Measurements from ENCODE around the gene IQGAP1.
"Not testable (repeated sequence)": the region's sequence is repeated elsewhere in the genome, so short reads cannot be mapped to it uniquely, and the experiment has no call there.

The IQGAP1 gene, protein sequence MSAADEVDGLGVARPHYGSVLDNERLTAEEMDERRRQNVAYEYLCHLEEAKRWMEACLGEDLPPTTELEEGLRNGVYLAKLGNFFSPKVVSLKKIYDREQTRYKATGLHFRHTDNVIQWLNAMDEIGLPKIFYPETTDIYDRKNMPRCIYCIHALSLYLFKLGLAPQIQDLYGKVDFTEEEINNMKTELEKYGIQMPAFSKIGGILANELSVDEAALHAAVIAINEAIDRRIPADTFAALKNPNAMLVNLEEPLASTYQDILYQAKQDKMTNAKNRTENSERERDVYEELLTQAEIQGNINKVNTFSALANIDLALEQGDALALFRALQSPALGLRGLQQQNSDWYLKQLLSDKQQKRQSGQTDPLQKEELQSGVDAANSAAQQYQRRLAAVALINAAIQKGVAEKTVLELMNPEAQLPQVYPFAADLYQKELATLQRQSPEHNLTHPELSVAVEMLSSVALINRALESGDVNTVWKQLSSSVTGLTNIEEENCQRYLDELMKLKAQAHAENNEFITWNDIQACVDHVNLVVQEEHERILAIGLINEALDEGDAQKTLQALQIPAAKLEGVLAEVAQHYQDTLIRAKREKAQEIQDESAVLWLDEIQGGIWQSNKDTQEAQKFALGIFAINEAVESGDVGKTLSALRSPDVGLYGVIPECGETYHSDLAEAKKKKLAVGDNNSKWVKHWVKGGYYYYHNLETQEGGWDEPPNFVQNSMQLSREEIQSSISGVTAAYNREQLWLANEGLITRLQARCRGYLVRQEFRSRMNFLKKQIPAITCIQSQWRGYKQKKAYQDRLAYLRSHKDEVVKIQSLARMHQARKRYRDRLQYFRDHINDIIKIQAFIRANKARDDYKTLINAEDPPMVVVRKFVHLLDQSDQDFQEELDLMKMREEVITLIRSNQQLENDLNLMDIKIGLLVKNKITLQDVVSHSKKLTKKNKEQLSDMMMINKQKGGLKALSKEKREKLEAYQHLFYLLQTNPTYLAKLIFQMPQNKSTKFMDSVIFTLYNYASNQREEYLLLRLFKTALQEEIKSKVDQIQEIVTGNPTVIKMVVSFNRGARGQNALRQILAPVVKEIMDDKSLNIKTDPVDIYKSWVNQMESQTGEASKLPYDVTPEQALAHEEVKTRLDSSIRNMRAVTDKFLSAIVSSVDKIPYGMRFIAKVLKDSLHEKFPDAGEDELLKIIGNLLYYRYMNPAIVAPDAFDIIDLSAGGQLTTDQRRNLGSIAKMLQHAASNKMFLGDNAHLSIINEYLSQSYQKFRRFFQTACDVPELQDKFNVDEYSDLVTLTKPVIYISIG (N-terminal part only)

GRCh38 chr15:90387534-90388461, at the start of gene IQGAP1:
Gene IQGAP1 (plus strand): TSS chr15:90388242. CDS start chr15:90388342, 100 bp downstream.
- peak; percentile 89 to 95 (median 92) for DNase-seq

DNA sequence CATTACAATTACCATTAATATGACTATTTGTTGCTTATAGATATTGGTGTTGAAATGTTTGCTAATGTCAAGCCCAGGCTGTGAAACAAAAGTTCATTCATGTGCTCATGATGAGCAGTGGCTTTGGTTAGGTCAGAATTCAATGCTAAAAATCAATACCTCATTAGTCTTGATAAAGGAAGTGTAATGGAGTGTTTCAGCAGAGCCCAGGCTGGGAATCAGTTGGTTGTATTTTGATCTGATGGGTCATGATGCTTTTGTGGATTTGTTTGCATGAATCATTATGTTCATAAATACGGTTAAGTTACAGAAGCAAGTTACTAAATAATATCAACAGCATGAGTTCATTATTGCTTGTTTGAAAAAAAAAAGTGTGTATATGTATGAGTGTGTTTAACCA, 49.5 kb upstream of the IQGAP1 start:
- DNase-seq = no peak

GRCh38 chr15:90340345-90340744, 47.7 kb upstream of the IQGAP1 start:
- DNase-seq = no peak

DNA sequence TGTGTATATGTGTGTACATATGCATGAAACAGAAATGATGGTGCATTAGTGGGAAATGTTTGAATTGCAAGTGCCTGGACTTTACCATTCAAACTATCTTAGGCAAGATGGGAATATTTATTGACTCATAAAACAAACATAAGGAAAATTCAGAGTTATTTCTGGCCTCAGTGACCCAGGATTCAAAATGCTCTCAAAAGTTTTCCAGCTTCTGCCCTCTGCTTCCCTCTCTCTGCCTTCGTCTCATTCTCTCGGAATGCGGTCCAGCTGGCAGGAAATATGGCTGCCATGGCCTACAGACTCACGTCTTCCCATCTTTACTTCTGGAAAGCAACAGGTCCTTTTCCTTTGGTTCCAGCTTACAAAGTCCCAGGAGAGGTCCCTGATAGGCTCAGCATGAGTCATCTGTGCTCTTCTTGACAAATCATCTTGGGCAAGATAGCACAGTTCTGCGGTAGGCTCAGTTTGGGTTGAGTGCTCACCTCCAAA, 44.7 kb upstream of the IQGAP1 start:
- no peak for DNase-seq

- DNase-seq = no peak
Measured at GRCh38 chr15:90344662-90345061, 43.4 kb upstream of the IQGAP1 start.

DNA sequence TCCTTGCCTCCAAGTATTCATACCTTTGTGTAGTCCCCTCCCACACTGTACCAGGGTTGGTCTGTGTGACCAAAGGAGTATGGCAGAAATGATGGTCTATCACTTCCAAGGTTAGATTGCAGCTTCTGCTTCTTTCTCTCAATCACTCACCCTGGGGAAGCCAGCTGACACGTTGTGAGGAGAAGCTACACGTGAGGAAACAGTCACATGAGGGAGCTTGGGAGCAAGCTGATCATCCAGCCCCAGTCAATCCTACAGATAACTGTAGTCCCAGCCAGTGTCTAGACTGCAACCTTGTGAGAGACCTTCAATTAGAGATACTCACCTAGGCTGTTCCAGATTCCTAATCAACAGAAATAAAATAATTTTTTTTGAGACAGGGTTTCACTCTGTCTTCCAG, 42.2 kb upstream of the IQGAP1 start:
- DNase-seq = no peak

DNA sequence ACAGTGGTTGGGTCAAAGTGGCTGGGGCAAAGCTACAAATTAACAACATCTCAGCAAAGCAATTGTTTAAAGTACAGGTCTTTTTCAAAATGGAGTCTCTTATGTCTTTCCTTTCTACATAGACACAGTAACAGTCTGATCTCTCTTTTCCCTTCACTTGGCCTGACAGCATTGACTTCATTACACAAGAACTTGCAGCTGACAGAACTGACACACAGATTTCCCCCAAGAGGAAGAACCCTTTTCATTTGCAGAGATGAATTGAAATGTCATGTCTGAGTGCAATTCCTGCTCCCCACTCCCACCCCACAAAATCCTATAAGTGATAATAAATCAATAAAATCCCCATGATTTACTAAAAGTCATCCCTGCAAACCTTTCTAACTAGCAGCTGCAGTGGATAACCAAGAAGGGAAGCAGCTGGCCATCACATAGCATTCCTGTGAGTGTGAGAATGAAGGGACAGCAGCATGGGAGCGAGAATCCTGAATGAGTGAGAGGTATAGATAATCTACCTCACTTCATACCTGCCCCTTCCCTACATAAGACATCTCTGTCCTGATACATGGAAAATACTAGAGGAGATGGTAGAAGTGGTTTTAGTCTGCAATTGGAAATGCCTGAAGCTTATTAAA, 40.5 kb upstream of the IQGAP1 start:
- not testable (repeated sequence) for DNase-seq

- no peak for DNase-seq
Measured at GRCh38 chr15:90348456-90348855, 39.6 kb upstream of the IQGAP1 start.

DNA sequence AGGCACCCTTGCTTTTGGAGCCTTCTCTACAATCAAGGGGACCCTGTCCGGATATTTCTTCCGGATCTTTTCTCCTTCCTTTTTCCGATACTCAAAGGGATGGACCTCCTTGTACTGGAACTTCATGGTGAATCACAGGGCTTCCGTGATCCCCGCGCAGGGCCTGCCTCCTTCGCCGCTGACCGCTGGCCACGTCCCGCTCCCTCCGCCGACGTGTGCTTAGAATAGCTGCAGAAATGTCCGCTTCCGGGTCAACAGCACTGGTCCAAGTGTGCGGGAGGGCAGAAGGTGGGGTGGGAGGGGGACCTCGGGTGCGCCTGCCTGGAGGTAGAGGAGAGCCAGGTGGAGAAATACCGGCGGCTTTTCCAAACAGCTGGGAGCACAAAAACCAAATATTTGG, 39.0 kb upstream of the IQGAP1 start:
- no peak for DNase-seq

DNA sequence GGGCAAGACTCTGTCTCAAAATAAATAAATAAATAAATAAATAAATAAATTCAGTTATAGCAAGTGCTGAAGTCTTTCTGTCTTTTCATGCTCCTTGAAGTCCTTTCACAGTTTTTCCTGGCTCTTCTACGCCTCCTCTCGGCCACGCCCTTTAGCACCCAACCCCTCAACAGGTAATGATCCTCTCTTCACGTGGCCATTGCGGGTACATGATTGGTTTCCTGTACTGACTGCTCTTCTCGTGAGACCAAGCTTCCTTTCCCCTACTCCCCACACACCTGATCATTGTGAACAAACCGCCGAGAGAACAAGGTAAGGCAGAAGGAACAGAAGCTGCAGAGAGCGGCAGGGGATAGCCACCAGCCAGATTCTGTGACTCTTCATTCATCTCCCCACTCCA, 38.2 kb upstream of the IQGAP1 start:
- no peak for DNase-seq

DNA sequence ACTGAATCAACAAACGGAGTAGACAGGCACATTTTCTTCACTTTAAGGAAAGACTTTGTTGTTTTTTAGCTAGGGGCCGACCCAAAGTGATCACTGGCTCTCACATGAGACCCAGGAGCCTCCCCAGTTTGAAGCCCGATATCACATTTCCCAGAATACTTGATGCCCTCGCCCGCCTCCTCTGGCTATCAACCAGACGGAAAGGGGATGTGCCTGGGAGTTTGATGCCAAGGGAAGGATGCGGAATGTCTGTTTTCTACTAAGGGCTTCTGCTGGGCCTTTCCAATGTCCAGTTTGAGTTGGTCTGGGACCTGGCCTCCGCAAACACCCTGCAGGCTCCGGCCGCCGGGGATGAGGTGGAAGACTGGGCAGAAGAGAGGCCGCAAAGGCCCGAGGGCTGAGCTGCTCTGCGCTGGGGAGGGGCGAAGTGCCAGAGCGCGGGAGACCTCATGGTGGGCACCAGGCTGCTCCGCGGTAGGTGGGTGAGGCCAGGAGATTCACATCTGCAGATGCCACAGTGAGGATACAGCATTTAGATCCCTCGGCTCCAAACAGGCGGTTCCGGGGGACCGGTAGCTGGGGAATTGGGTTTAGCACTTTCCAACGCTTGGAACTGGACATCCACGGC, 36.4 kb upstream of the IQGAP1 start:
- DNase-seq = peak in 1 of 4 experiments; percentile 41

- peak; percentile 52 to 77 (median 67) for DNase-seq
Measured at GRCh38 chr15:90352107-90352893, 35.7 kb upstream of the IQGAP1 start, which contains the start of gene ZNF774. Gene ZNF774 (plus strand): TSS chr15:90352284. CDS start chr15:90354661, 2,377 bp downstream.

- no peak for DNase-seq
Measured at GRCh38 chr15:90354986-90355385, 33.1 kb upstream of the IQGAP1 start.

DNA sequence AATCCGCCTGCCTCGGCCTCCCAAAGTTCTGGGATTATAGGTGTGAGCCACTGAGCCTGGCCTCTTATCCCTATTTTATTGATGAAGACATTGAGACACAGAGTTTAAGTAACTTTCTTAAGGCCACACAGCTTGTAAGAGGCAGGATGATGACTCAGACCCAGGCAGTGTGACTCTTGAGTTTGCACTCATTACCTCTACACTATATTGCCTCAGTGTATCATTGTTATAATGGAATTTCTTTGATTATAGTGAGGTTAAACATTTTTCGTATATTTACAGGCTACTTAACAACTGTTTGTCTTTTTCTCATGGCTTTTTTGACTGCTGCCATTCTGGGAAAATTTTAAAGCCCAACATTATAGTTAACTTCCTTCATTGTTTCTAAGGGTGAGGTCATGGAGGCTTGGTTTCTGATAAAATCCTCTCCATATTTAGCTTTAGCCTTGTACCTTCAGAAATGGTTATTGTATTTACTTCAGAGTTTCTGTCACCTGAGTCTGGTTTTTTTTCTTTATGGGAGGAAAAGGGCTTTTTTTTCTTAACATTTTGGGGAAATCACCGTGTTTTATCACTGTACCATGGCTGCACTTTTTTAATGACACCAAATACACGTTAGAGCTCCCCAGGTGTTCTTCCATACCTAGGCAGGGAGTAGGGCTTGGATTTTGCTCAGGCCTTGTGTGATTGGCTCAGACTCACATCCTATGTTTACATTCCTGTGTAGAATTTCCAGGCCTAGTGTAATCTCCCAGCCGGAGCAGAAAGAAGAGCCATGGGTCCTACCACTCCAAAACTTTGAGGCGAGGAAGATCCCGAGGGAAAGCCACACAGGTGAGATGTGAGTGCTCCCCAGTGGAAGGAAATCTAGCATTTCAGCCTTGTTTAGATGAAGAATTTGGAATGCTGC, 29.7 kb upstream of the IQGAP1 start:
- DNase-seq = no peak

DNA sequence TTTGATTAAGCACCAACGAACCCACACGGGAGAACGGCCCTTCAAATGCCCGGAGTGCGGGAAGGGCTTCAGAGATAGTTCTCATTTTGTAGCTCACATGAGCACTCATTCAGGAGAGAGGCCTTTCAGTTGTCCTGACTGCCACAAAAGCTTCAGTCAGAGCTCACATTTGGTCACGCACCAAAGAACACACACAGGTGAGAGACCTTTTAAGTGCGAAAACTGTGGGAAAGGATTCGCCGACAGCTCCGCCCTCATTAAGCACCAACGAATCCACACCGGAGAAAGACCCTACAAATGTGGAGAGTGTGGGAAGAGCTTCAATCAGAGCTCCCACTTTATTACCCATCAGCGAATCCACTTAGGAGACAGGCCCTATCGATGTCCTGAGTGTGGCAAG, 27.3 kb upstream of the IQGAP1 start:
- no peak for DNase-seq

- no peak for DNase-seq
Measured at GRCh38 chr15:90362936-90363212, 25.2 kb upstream of the IQGAP1 start.

DNA sequence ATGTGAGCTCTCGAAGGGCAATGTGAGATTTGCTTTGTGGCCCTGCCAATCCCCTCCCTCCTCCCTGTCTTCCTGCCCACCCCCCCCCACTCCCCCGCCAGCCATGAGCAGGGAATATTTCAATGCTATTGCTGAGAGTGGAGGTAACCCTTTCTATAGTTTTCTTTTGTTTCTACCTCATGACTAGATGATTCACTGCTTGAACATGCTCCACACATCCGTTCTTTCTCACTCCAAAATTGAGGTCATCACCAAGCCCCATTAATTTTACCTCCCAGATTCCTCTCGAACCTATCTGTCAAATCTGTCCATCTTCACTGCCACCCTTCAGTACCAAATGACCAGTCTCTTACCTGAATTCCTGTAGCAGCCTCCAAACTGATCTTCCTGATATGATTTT, 23.8 kb upstream of the IQGAP1 start:
- DNase-seq = no peak

- DNase-seq = no peak
Measured at GRCh38 chr15:90365414-90366055, 22.5 kb upstream of the IQGAP1 start.

All from activated naive CD4-positive, alpha-beta T cell (primary cell).